Heart left ventricle (tissue), 13 donors: Measurements from ENCODE around the gene GATA3.

Source experiments
- CTCF ChIP-seq, 12 donors: fragments of 200-600 bp; sonication (generic) in 4 of 12; IDR thresholded peaks; one replicate each; pipeline versions ENCODE4 v1.5.0 to v1.8.0; 2018 to 2022; ENCODE audit warnings: antibody characterized with exemption in 12 of 12, mild to moderate bottlenecking in 5 of 12
- POLR2A ChIP-seq, 2 donors: fragments of 450-650 bp; IDR thresholded peaks; one replicate each; pipeline ENCODE4 v1.6.1; 2017; ENCODE audit warnings: antibody characterized with exemption in 2 of 2, mild to moderate bottlenecking in 2 of 2, moderate library complexity in 2 of 2
- donor health status: ischemic (EF 13 %, LVEDD 7.1; RV severe dilation, severe dysfunction).
- donor health status: DM: no; HTN: yes; CAD: no.
- donor health status: DM: no; HTN: no; CAD: no.
- donor health status: ischemic (EF 25% LVEDD 6.9; RV normal size, moderate dysfunction).
- donor health status: ischemic (EF 25% LVEDD 5.7; RV mildly dilated, moderate dysfunction).
- donor health status: ischemic (EF 35%, LVEDD 5.7; RV mildly dilated, moderate dysfunction).
- donor health status: nonischemic (EF 11% LVEDD 7.7; RV severe dilation, severe dysfunction).
- donor health status: DM: yes; HTN: yes; CAD: no.
- donor health status: PGD.
- donor health status: ischemic (EF 29% LVEDD 5.4; RV normal size, mild dysfunction).
- donor health status: nonischemic (EF 23%, LVEDD 6.1; RV moderate dilation, normal function).

GRCh38 chr10:8049045-8049864 lies 5.2 kb upstream of the GATA3 start:
- no peak for TF ChIP-seq CTCF (IDR thresholded peaks at IDR 0.05)
- TF ChIP-seq POLR2A (IDR thresholded peaks at IDR 0.05) = no peak
